ENCODE results near the gene THOC1.

GRCh38 chr18:227374-227773, 40.5 kb downstream of the THOC1 start:
- TF ChIP-seq CTCF (IDR thresholded peaks at IDR 0.05): no peak
- no peak for TF ChIP-seq POLR2A (IDR thresholded peaks at IDR 0.05)

Data from right lobe of liver (tissue), 4 donors.